ENCODE results near the gene GATB. TPM values are rescaled to one million over a fixed set of nuclear protein-coding genes. Genes with fewer than 3 reads are reported as not detected.

The GATB gene
- total RNA-seq, 4 donors from 2014 or later: 18.7 to 34.0 (median 27.6) TPM

- no peaks in the 10 kb centered on the region for H3K36me3 ChIP-seq
- in situ Hi-C loops (cut with MboI; ENCODE audit: low sequenced_read_pairs in 4 of 4) (loop anchor here in 2 of 4 donors (25.0 kb wide), 3 partner anchors 615 to 685 kb away; partner anchors contain the start of gene RPS3A (in 1 of the 2)), intact Hi-C loops (cut with DNase I; ENCODE audit: low total_unique reads) (no loop called here)
- TF ChIP-seq, protein P1, sequence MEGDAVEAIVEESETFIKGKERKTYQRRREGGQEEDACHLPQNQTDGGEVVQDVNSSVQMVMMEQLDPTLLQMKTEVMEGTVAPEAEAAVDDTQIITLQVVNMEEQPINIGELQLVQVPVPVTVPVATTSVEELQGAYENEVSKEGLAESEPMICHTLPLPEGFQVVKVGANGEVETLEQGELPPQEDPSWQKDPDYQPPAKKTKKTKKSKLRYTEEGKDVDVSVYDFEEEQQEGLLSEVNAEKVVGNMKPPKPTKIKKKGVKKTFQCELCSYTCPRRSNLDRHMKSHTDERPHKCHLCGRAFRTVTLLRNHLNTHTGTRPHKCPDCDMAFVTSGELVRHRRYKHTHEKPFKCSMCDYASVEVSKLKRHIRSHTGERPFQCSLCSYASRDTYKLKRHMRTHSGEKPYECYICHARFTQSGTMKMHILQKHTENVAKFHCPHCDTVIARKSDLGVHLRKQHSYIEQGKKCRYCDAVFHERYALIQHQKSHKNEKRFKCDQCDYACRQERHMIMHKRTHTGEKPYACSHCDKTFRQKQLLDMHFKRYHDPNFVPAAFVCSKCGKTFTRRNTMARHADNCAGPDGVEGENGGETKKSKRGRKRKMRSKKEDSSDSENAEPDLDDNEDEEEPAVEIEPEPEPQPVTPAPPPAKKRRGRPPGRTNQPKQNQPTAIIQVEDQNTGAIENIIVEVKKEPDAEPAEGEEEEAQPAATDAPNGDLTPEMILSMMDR (IDR thresholded peaks at IDR 0.05 in 4 of 5, conservative IDR thresholded peaks at IDR 0.05 in 1 of 5): no peak
- no peak for TF ChIP-seq POLR2A (IDR thresholded peaks at IDR 0.05)
- no peak overlapping the region for H3K27ac ChIP-seq
- ATAC-seq (no peak), DNase-seq (no peak)
- H3K4me1 ChIP-seq: peaks cover 0 to 4% of the 10 kb centered on the region in 2 donors
- no peaks in the 10 kb centered on the region for H3K9me3 ChIP-seq
- no peak overlapping the region for H3K4me3 ChIP-seq
- H3K27me3 ChIP-seq: no peaks in the 10 kb centered on the region
Observed at GRCh38 chr4:151772274-151772673, 11.5 kb upstream of the GATB start.

DNA sequence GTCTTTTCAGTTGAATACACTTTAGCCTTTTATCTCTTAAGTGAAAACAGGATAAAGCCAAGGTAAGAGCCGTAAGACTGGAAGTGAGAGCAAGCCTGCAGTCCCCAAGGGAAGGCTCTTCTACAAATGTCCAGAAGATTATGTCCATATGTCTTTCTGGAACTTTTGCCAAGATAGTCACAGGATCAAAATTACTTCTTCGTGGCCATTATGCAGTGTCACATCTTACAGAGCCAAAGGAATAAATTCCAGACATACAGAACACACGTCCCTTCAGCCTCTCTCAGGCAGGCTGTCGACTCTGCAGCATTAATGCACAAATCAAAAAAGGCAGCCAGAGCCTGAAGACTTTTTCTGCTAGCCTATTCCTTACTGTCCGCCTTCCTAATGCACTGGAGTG is 10.9 kb upstream of the GATB start:
- in situ Hi-C loops (cut with MboI; ENCODE audit: low sequenced_read_pairs in 4 of 4) (loop anchor here in 2 of 4 donors (25.0 kb wide), 3 partner anchors 616 to 684 kb away; partner anchors contain the start of gene RPS3A (in 1 of the 2)), intact Hi-C loops (cut with DNase I; ENCODE audit: low total_unique reads) (no loop called here)
- Histone ChIP-seq H3K27me3 (no peaks in the 10 kb centered on the region), H3K4me1 (peaks cover 0 to 4% of the 10 kb centered on the region in 2 donors), H3K4me3 (no peak overlapping the region), H3K9me3 (no peaks in the 10 kb centered on the region), H3K36me3 (no peaks in the 10 kb centered on the region), H3K27ac (no peak overlapping the region)
- TF ChIP-seq POLR2A (IDR thresholded peaks at IDR 0.05): no peak
- TF ChIP-seq, protein P1 (IDR thresholded peaks at IDR 0.05 in 4 of 5, conservative IDR thresholded peaks at IDR 0.05 in 1 of 5): no peak
- ATAC-seq (no peak), DNase-seq (no peak)

GRCh38 chr4:151770154-151770553 is 9.3 kb upstream of the GATB start:
- TF ChIP-seq POLR2A (IDR thresholded peaks at IDR 0.05): no peak
- TF ChIP-seq, protein P1 (IDR thresholded peaks at IDR 0.05 in 4 of 5, conservative IDR thresholded peaks at IDR 0.05 in 1 of 5): no peak
- no peak for ATAC-seq

DNA sequence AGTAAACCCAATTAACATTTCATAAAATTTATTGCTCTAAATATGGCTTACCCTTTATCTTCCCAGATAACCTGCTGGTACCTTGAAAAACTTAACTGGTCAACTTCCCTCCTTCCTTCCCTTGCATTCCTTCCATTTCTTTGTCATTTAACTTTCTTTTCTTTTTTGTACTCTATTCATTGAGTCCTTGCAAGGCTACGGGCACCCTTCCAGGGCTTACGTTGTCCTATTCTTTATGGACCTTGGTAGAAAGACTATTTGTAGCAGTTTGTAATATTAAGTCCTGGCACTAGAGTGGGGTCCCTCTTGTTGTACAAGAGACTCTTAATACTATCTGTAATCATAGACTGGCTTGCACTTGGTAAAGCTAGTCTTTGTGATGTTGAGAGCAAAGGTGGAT is 8.0 kb upstream of the GATB start:
- intact Hi-C loops (cut with DNase I; ENCODE audit: low total_unique reads): loop anchor here (10.0 kb wide), 1 partner anchor 616 kb away; no protein-coding TSS in a partner anchor
- in situ Hi-C loops (cut with MboI; ENCODE audit: low sequenced_read_pairs in 4 of 4): loop anchor here in 2 of 4 donors (25.0 kb wide), 3 partner anchors 618 to 682 kb away; partner anchors contain the start of gene RPS3A (in 1 of the 2)
- TF ChIP-seq POLR2A (IDR thresholded peaks at IDR 0.05): no peak
- TF ChIP-seq, protein P1 (IDR thresholded peaks at IDR 0.05 in 4 of 5, conservative IDR thresholded peaks at IDR 0.05 in 1 of 5): no peak
- no peak overlapping the region for H3K27ac ChIP-seq
- ATAC-seq: no peak
- no peak overlapping the region for H3K4me3 ChIP-seq
- peaks cover 0 to 4% of the 10 kb centered on the region in 2 donors for H3K4me1 ChIP-seq
- H3K9me3 ChIP-seq: no peaks in the 10 kb centered on the region
- H3K36me3 ChIP-seq: no peaks in the 10 kb centered on the region
- H3K27me3 ChIP-seq: no peaks in the 10 kb centered on the region
- DNase-seq: no peak

More at GRCh38 chr4:151770154-151770553, 9.3 kb upstream of the GATB start:
- peaks cover 0 to 4% of the 10 kb centered on the region in 2 donors for H3K4me1 ChIP-seq
- H3K27me3 ChIP-seq: no peaks in the 10 kb centered on the region
- H3K36me3 ChIP-seq: no peaks in the 10 kb centered on the region
- in situ Hi-C loops (cut with MboI; ENCODE audit: low sequenced_read_pairs in 4 of 4) (loop anchor here in 2 of 4 donors (25.0 kb wide), 3 partner anchors 617 to 683 kb away; partner anchors contain the start of gene RPS3A (in 1 of the 2)), intact Hi-C loops (cut with DNase I; ENCODE audit: low total_unique reads) (no loop called here)
- no peak overlapping the region for H3K4me3 ChIP-seq
- H3K27ac ChIP-seq: no peak overlapping the region
- no peak for DNase-seq
- H3K9me3 ChIP-seq: no peaks in the 10 kb centered on the region

Data from gastrocnemius medialis (tissue), 4 donors.